Thyroid gland (tissue), 4 donors: ENCODE measurements around the gene SNRPE.

ENCODE experiments used
- CTCF ChIP-seq, 6 experiments: fragments of 200-600 bp in 3 of 6; fragments of 450-650 bp in 3 of 6; sonication (generic) in 3 of 6; IDR thresholded peaks; one replicate each; pipeline ENCODE4 v1.5.1; 2016 to 2019; ENCODE audit warnings: antibody characterized with exemption in 6 of 6, mild to moderate bottlenecking in 2 of 6, inconsistent platforms in 1 of 6, moderate library complexity in 1 of 6
- POLR2A ChIP-seq, 2 donors: fragments of 450-650 bp; IDR thresholded peaks; one replicate each; pipeline ENCODE4 v1.6.1; 2017; ENCODE audit warnings: antibody characterized with exemption in 2 of 2, mild to moderate bottlenecking in 2 of 2, moderate library complexity in 1 of 2

- TF ChIP-seq CTCF (IDR thresholded peaks at IDR 0.05) = no peak
- TF ChIP-seq POLR2A (IDR thresholded peaks at IDR 0.05) = no peak
Observed at GRCh38 chr1:203826175-203826574, 35.2 kb upstream of the SNRPE start.
